ENCODE data around the gene GPR143.

GRCh38 chrX:9746148-9746888 is 19.3 kb downstream of the GPR143 start:
- no peak for TF ChIP-seq CTCF (IDR thresholded peaks at IDR 0.05)
- TF ChIP-seq POLR2A (IDR thresholded peaks at IDR 0.05; ENCODE audit: low read depth): no peak
